CD4-positive, alpha-beta T cell treated with Interleukin-15 for 1 hour (primary cell): ENCODE measurements around the gene TPD52L2.

Experiments
- DNase-seq: peaks from one replicate; pipeline ENCODE4 v3.0.0-alpha.2; 2020

Gene TPD52L2

GRCh38 chr20:63935447-63935846 is 70.4 kb downstream of the TPD52L2 start:
- DNase-seq, result no peak

GRCh38 chr20:63937596-63937995 is 72.5 kb downstream of the TPD52L2 start:
- no peak for DNase-seq

- no peak for DNase-seq
These were observed 74.2 kb downstream of the TPD52L2 start for GRCh38 chr20:63939061-63939935.

- no peak for DNase-seq
These were observed 75.0 kb downstream of the TPD52L2 start for GRCh38 chr20:63940071-63940471.

- DNase-seq, result no peak
These were observed 75.6 kb downstream of the TPD52L2 start for GRCh38 chr20:63940472-63941266.
